Nephron progenitor cell (in vitro differentiated cells): ENCODE results near the gene PDK3.

ENCODE experiments used
- DNase-seq: peaks from one replicate; pipeline ENCODE4 v3.0.0; 2021
- H3K27ac Mint-ChIP-seq: 2 replicates; pipeline ENCODE4 v1.8.0; 2021; ENCODE audit warnings: mild to moderate bottlenecking, moderate library complexity, mixed read lengths
- H3K27me3 Mint-ChIP-seq: 2 replicates; pipeline ENCODE4 v1.8.0; 2021; ENCODE audit warnings: mild to moderate bottlenecking, low read depth, mixed read lengths; ENCODE audit not compliant: poor library complexity
- H3K36me3 Mint-ChIP-seq: 2 replicates; pipeline ENCODE4 v1.8.0; 2021; ENCODE audit warnings: low read depth, mixed read lengths
- H3K4me1 Mint-ChIP-seq: 2 replicates; pipeline ENCODE4 v1.8.0; 2021; ENCODE audit warnings: mixed read lengths
- H3K4me3 Mint-ChIP-seq: 2 replicates; pipeline ENCODE4 v1.8.0; 2021; ENCODE audit warnings: mild to moderate bottlenecking, moderate library complexity, mixed read lengths
- H3K9me3 Mint-ChIP-seq: 2 replicates; pipeline ENCODE4 v1.8.0; 2021; ENCODE audit warnings: mild to moderate bottlenecking, moderate library complexity, mixed read lengths
- CTCF ChIP-seq: fragments of 200-600 bp; sonication (generic); IDR thresholded peaks from 2 replicates; pipeline ENCODE4 v1.5.0; 2021; ENCODE audit warnings: antibody characterized with exemption

Gene PDK3

GRCh38 chrX:24448762-24449250 lies 16.3 kb upstream of the PDK3 start:
- H3K9me3 Mint-ChIP-seq = peaks cover 18% of the 10 kb centered on the region
- no peak overlapping the region for H3K27ac Mint-ChIP-seq
- TF ChIP-seq CTCF = no peak
- no peaks in the 10 kb centered on the region for H3K27me3 Mint-ChIP-seq
- no peaks in the 10 kb centered on the region for H3K4me1 Mint-ChIP-seq
- no peak for DNase-seq
- H3K4me3 Mint-ChIP-seq = no peak overlapping the region
- no peaks in the 10 kb centered on the region for H3K36me3 Mint-ChIP-seq

GRCh38 chrX:24463077-24463476 lies 2.0 kb upstream of the PDK3 start:
- Mint-ChIP-seq H3K4me1 (peaks cover 28% of the 10 kb centered on the region), H3K4me3 (no peak overlapping the region), H3K36me3 (no peaks in the 10 kb centered on the region), H3K27ac (peak overlapping the region; percentile 34), H3K27me3 (peaks cover 13% of the 10 kb centered on the region), H3K9me3 (no peaks in the 10 kb centered on the region)
- DNase-seq = no peak
- no peak for TF ChIP-seq CTCF

- Mint-ChIP-seq H3K27ac (no peak overlapping the region), H3K36me3 (no peaks in the 10 kb centered on the region), H3K9me3 (no peaks in the 10 kb centered on the region), H3K4me1 (peaks cover 39% of the 10 kb centered on the region), H3K27me3 (peaks cover 12% of the 10 kb centered on the region), H3K4me3 (peak overlapping the region; percentile 86)
- no peak for DNase-seq
- TF ChIP-seq CTCF = no peak
Observed at GRCh38 chrX:24464498-24464835, 619 bp upstream of the PDK3 start.

GRCh38 chrX:24465532-24465865 lies 413 bp downstream of the PDK3 start:
- H3K27ac Mint-ChIP-seq = no peak overlapping the region
- TF ChIP-seq CTCF = no peak
- H3K4me3 Mint-ChIP-seq = peak overlapping the region; percentile 83
- DNase-seq = no peak
- H3K9me3 Mint-ChIP-seq = no peaks in the 10 kb centered on the region
- H3K27me3 Mint-ChIP-seq = peaks cover 12% of the 10 kb centered on the region
- H3K4me1 Mint-ChIP-seq = peaks cover 43% of the 10 kb centered on the region
- H3K36me3 Mint-ChIP-seq = no peaks in the 10 kb centered on the region

- Mint-ChIP-seq H3K4me1 (peaks cover 48% of the 10 kb centered on the region), H3K27ac (no peak overlapping the region), H3K36me3 (no peaks in the 10 kb centered on the region), H3K27me3 (peaks cover 12% of the 10 kb centered on the region), H3K4me3 (peak overlapping the region; percentile 83), H3K9me3 (no peaks in the 10 kb centered on the region)
- DNase-seq = peak; percentile 11
- TF ChIP-seq CTCF = no peak
Observed at GRCh38 chrX:24466025-24466424, 939 bp downstream of the PDK3 start.

GRCh38 chrX:24468245-24468644 lies 3.2 kb downstream of the PDK3 start:
- TF ChIP-seq CTCF = no peak
- peaks cover 57% of the 10 kb centered on the region for H3K4me1 Mint-ChIP-seq
- DNase-seq = no peak
- no peaks in the 10 kb centered on the region for H3K9me3 Mint-ChIP-seq
- peaks cover 9% of the 10 kb centered on the region for H3K27me3 Mint-ChIP-seq
- no peak overlapping the region for H3K27ac Mint-ChIP-seq
- H3K4me3 Mint-ChIP-seq = peak overlapping the region; percentile 60
- H3K36me3 Mint-ChIP-seq = no peaks in the 10 kb centered on the region
